Inferior parietal cortex (tissue), 1 donor: ENCODE measurements around the gene LONP2.
"Not testable (repeated sequence)": the region's sequence is repeated elsewhere in the genome, so short reads cannot be mapped to it uniquely, and the experiment has no call there.

Source experiments
- DNase-seq: peaks from one replicate; pipeline ENCODE4 v3.0.0-alpha.2; 2016; ENCODE audit errors: extremely low spot score

The LONP2 gene

GRCh38 chr16:48236286-48236685 is 7.8 kb upstream of the LONP2 start:
- no peak for DNase-seq

- not testable (repeated sequence) for DNase-seq
Observed at GRCh38 chr16:48240147-48240546, 4.0 kb upstream of the LONP2 start.

DNA sequence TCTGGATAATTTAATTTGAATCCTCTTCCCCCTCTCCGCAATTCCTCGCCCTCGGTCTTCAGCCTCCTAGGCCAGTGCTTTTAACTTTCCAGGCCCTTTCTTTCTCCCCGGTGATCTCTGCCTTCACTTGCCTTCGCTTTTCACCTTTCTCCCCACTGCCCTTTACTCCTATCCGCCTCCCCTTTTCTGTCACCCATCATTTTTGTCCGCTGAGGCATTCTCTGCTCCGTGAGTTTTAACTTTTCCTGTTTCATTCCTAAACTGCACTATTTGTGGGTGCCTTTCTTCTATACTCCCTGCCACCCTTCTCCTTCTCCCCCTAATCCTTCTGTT is 729 bp downstream of the LONP2 start:
- no peak for DNase-seq

- DNase-seq: no peak
Observed at GRCh38 chr16:48246066-48246465, 2.0 kb downstream of the LONP2 start.

GRCh38 chr16:48247311-48247710 is 3.2 kb downstream of the LONP2 start, which contains the start of gene ABCC11:
Gene ABCC11 (minus strand): TSS chr16:48247539. CDS start chr16:48231921, 15,618 bp downstream.
- DNase-seq: no peak

- DNase-seq: no peak
Observed at GRCh38 chr16:48250520-48251278, 6.6 kb downstream of the LONP2 start.

- DNase-seq: no peak
Observed at GRCh38 chr16:48252013-48252412, 7.9 kb downstream of the LONP2 start.

DNA sequence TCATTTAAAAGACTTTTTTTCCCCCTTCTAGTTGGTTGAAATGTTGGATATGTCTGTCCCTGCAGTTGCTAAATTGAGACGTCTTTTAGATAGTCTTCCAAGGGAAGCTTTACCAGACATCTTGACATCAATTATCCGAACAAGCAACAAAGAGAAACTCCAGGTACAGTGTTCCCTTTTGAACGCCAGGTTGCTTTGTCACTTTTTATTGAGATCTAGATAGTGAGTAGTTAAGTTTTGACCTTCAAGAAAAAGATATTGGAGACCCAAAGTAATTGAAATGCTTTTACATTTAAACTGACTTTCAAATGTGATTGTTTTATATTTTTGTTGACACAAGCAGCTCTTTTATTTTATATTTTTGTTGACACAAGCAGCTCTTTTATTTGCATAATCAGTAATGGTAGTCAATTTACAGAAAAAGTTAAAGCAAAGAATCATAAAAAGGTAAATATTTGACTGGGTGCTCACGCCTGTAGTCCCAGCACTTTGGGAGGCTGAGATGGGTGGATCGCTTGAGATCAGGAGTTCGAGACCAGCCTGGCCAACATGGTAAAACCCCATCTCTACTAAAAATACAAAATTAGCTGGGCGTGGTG is 12.6 kb downstream of the LONP2 start:
- no peak for DNase-seq

- no peak for DNase-seq
Observed at GRCh38 chr16:48261569-48261968, 17.5 kb downstream of the LONP2 start.

- DNase-seq: no peak
Observed at GRCh38 chr16:48262631-48263030, 18.5 kb downstream of the LONP2 start.

- no peak for DNase-seq
Observed at GRCh38 chr16:48269011-48269410, 24.9 kb downstream of the LONP2 start.

GRCh38 chr16:48271728-48272127 is 27.6 kb downstream of the LONP2 start:
- DNase-seq: no peak

- no peak for DNase-seq
Observed at GRCh38 chr16:48272837-48273421, 28.8 kb downstream of the LONP2 start.

- no peak for DNase-seq
Observed at GRCh38 chr16:48274476-48274875, 30.4 kb downstream of the LONP2 start.

- DNase-seq: peak; percentile 75
Observed at GRCh38 chr16:48276102-48276501, 32.0 kb downstream of the LONP2 start.

GRCh38 chr16:48277158-48277557 is 33.1 kb downstream of the LONP2 start:
- no peak for DNase-seq

DNA sequence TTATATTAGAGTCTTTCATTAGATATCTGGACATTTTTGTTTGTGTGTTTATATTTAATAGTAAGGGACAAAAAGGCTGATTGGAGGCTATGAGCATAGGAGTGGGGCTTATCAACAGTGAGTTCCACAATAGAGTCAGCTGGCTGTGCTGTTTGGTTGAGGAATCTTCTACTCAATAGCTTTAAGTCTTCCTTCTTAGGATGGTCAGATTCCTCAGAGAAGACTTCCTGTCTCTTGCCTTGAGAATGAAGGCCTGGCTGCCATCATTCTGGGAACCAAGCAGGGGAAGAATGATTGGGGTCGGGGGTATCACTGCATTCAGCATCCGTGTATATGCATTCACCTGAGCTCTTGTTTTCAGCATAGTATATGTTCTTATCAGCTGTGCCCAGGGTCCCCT is 35.1 kb downstream of the LONP2 start:
- no peak for DNase-seq

DNA sequence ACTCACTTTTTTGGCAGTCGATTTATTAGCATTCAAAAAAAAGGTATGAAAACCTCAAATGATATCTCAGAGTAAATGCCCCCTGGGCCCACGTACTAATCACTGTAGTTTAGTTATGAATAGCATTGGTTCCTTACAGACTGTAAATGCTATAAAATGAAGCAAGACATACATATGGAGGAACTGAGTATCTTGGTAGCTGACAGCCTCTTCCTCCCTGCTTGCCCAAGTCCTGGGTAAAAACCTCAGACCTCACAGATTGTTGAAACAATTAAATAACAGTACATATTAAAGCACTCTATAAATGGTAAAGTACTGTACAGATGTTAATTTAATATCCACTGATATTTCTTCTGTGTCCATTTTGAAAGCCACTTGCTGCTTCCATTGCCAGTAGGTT is 36.4 kb downstream of the LONP2 start:
- no peak for DNase-seq

DNA sequence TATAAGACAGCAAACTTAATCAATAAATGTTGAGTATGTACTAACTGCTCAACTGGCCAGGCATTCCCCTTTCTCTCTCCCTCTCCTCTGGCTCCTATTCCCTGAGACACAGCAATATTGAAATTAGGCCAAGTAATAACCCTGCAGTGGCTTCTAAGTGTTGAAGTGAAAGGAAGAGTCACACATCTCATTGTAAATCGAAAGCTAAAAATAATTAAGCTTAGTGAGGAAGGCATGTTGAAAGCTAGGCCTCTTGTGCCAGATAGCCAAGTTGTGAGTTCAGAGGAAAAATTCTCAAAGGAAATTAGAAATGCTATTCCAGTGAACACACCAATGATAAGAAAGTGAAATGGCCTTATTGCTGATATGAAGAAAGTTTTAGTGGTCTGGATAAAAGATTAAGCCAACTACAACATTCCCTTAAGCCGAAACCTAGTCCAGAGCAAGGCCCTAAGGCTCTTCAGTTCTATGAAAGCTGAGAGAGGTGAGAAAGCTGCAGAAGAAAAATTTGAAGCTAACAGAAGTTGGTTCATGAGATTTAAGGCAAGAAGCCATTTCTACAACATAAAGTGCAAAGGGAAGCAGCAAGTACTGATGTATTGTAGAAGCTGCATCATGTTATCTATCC is 38.6 kb downstream of the LONP2 start:
- no peak for DNase-seq

DNA sequence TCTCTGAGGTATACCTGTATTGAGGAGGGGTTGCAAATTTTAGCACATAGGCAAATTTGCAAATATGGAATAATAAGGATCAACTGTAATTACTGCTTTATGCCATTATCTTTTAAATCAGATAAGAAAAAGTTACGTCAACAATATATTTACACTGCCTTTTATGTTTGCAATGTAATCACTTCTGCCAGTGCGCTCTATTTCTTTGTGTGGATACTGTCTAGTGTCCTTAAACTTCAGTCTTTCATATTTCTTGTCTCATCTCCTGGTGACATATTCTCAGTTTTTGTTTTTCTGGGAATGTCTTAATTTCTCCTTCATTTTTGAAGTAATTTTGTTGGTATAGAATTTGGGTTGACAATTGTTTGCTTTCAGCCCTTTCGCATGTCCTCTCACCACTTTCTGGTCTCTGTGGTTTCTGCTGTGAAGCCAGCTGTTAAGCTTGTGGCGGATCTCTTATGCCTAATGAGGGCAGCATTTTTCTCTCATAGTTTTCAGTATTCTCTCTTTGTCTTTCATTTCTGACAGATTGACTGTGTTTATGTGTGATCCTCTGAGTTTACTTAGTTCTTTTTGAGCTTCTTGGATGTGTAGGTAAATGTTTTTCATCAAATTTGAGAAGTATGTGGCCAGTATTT is 40.8 kb downstream of the LONP2 start:
- DNase-seq: no peak

- DNase-seq: no peak
Observed at GRCh38 chr16:48287239-48287638, 43.1 kb downstream of the LONP2 start.

DNA sequence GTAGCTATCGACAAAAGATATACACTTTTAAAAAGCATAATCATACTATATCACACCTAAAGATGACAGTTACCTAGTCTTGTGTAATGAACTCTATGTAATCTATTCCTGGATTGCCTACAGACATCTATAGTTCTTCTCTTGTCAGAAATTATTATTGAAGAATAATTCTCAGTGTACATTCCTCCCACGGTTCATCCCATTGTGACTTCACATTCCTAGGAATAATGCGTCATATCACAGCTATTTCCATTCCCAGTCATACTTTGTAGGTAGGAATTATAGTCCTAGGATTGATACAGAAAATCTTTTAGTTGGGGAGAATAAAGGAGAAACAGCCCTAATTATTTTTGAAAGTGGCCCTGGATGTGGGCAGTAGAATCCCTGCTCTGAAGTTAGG is 47.2 kb downstream of the LONP2 start:
- no peak for DNase-seq
